Islet precursor cell (in vitro differentiated cells): ENCODE data around the gene TRIM47.

Source experiments
- DNase-seq: peaks from one replicate; pipeline ENCODE4 v3.0.0-alpha.2; 2018

Gene TRIM47

DNA sequence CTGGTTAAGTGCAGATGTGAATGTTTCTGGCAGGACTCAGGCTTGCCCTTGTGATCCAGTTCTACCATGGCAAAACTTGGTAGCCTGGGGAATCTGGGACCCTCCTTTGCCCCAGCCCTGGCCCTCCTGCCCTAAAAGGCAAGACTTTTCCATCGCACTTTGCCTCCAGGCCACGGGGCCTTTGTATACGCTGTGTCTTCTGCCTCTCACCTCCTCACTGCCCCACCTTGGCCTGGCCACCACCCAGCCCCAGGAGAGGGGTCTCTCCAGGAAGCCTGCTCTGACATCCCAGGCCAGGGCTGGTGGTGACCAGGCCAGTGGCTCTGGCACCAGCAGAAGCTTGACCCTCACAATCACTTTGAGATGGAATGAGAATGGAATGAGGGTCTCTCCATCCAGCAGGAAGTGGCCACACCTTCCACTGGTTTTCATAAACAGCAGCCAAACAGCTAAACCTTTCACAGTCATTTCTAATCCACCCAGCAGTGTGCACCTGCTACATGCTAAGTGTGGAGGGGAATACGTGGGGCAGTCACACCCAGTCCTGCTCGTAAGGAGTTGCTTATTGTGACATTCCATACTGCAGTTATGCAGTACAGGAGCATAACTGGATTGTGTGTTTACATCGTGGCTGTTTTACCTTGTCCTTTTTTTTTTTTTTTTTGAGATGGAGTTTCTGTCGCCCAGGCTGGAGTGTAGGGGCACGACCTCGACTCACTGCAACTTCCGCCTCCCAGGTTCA lies 27.9 kb upstream of the TRIM47 start:
- no peak for DNase-seq

DNA sequence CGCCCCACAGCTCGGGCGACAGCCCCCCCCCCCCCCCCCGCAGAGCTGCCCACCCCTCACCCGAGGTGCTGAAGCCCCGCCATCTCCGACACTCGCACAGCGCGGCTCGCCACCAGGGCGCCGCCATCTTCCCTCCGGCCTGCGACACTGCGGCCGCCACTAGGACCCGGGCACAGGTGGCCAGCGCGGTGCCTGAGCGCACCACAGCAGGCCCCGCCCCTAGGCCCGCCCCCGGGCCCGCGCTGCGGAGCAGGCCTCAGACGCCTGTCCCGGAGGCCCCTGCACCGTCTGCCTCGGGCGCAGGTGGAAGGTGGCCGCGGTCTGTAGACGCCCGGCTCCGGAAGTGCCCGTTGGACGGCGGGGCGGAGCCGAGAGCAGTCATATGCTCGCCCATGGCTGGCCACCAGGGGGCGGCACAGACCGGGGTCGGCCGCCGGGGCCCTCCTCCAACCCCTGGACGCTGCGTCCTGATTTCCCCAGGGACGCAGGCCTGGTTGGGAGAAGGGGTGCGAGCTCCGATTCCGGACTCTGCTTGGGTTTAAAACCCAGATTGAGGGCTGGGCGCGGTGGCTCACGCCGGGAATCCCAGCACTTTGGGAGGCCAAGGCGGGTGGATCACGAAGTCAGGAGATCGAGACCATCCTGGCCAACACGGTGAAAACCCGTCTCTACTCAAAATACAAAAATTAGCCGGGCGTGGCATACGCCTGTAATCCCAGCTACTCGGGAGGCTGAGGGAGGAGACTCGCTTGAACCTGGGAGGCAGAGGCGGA lies 26.6 kb upstream of the TRIM47 start, which contains the start of gene MRPL38:
Gene MRPL38 (minus strand): TSS at position 136 of the 773 bp plus-strand sequence. CDS start 9 bp downstream, at position 127.
- DNase-seq = peak; percentile 99

DNA sequence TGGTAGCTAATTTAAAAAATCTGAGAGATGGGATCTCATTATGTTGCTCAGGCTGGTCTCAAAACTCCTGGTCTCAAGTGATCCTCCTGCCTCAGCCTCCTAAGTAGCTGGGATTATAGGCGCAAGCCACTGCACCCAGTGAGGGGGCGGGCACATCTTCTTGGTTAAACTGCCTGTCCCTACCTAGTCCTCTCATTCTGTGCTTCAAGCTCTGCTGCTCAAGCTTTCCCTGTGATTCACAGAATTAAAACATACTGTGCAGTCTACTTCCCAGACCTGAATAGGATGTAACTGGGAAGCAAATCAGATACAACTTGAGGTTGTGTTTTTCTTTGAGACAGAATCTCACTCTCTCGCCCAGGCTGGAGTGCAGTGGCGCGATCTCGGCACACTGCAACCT lies 24.0 kb upstream of the TRIM47 start:
- no peak for DNase-seq

DNA sequence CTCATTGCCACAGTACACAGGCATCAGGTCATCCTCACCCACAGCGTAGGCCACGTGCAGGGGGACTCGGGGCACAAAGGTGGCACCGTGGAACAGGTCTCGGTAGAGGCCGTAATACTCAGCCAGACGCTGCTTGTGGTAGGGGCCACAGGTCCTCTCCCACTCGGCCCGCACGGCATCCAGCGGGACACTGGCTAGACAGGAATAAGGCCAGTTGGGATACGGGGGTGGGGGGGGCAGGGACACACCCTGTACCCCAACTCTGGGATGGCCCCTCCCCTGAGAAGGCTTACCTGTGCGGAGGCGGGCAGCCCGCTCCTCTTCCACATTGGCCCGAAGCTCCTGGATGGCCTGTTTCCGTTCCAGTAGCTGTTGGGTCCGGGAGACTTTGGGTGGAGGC lies 23.3 kb upstream of the TRIM47 start:
- no peak for DNase-seq

DNA sequence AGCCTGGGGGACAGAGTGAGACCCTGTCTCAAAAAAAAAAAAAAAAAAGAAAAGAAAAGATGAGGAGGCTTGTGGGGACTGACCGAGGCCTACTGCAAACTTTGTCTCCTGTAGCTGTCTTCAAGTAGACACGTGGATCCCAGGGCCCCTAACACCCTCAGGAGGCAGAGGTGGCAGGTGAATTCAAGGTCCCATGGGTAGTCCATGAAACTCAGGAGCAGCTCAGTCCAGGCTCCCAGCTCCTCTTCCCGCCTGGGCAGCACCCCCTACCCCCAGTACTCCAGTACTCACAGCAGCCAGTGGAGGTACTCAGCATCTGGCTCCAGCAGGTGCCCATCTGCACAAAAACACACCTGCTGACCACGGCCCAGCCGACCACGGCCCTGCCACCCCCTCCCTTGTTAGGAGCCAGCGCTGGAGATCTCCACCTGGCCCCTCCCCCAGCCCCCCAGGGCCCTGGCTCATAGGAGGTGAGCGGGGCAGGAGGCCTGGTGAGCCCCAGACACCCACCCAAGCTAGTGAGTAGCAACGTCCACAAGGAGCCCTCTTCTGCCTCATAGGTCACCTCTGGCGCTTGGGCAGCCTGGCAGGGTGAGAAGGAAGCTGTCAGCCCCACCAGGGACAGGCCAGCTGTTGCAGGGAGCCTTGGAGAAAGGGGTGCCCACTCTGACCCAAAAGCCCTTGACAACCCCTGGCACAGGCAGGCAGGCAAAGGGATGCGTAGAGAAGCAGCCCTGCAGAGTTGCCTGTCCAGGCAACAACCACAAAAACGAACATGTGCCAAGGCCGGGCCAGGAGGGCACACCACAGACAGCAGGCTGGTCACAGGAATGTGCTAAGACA lies 22.5 kb upstream of the TRIM47 start:
- peak; percentile 51 for DNase-seq

DNA sequence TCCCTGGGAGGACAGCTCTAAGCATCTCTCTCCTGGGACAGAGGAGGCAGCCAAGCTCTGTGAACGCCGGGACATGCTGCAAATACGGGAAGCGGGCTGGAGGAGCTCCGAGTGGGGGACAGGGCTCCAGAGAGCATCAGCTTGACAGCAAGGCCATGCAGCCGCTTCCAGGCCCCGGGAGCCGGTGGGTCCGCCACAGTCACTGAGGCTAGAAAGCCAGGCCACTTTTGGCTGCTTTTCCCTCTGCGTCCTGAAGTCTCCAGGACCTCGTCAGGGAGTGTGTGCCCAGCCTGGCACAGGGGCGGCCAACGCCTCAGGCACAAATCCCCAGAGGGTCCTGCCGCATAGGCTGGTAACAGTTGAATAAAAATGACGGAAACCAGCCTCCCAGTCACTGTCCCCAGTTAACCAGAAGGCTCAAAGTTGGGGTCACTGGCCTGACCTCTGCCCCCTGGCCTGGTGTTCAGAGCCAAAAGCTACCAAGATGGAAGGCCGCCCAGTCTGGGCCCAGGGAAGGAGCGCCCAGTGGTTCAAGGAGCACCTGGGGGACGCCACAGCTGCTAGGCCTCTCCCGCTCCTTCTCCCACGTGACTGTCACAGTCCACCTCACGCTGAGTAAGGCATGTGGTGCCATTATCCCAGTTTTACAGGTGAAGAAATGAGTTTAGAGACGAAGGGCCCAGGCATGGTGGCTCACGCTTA lies 21.5 kb upstream of the TRIM47 start:
- peak; percentile 53 for DNase-seq

DNA sequence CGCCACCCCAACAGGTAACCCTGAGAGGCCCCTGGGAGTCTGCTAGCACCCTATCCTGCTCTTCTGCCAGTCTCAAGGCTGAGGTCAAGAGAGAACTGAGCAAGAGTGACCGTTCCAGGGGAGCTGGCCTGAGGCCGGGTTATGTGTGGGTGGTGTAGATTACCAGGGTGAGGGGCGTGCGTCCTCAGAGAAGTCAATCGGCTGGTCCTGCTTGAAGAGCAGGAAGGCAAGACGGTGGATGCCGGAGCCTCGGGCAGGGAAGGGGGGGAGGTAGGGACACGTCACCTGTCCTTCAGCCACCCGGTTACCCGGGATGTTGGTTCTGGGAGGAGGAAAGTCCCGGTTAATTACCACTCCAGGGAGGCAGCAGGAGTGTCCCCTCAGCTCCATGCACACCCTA lies 21.0 kb upstream of the TRIM47 start:
- no peak for DNase-seq

DNA sequence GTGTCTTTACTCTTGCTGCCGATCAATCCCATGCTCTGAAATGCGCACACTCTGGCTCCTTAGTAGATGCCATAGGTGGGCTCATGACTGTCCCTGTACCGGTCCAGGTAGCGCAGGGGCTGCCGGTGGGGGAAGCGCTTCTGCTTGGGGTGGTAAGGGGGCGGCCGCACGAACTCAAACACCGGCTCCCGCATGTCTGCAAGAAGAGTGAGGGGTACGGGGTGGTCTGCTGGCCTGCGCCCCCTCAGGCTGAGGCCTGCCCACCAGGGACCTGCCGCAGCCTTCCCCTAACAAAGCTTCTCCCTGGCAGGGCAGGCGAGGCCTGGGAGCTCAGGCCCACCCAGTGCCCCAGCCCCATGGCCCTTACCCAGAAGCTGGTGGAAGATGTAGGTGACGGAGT lies 20.4 kb upstream of the TRIM47 start:
- no peak for DNase-seq

DNA sequence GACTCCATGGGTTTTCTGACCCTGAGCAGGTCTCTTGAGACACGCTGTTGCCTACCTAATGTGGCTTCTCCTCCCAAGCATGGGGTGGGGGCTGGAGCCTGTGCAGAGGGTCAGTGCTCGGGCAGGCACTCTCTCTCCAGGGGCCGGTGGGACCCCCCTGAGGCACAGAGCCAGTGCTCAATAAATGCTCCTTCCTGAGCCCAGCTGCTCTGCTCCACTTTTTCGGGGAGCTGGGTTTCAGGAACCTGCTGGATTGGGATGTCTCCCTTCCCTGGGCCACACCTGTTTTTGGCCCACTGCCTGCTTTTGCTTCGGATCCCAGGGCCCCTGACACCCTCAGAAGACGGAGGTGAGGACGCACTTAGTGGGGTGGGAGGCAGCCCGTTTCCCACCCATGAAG lies 19.7 kb upstream of the TRIM47 start:
- no peak for DNase-seq

DNA sequence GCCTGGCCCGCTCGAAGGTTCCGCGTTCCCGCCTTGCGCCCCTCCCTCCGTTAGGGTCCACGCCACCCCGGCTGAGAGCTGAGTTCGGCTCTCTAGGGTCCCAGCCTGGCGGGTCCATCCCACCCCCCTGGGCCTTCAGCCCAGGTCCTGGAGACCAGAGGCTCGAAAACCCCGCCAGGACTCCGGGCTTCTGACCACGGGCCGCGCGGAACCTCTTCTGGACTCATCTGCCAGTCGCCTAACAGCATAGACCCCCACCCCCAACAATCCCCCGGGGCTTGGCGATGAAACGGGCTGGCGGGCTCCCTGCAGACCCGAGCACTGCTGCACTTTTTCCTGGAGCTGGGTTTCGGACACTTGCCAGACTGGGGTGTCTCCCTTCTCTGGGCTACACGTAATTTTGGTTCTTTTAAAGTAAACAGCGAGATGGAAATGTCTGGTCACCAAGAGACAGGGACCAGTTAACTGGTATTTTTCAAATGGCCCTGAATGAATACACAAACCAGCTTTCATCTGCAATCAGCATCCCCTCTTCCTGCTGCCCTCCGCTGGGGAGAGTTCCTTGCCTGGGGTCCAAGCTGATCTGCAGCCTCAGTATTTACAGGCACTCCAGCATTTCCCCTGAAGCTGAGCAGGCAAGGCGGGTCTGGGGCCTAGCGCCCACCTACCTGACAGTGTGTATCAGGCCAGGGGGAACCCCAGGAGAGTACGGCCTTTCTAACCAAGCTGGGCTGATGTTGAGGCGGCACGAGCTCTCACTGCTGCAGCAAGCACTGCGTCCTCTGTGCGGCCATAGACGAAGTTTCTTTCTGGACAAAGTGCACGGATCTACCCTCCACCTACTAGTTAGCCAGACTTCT lies 19.0 kb upstream of the TRIM47 start:
- DNase-seq = no peak

DNA sequence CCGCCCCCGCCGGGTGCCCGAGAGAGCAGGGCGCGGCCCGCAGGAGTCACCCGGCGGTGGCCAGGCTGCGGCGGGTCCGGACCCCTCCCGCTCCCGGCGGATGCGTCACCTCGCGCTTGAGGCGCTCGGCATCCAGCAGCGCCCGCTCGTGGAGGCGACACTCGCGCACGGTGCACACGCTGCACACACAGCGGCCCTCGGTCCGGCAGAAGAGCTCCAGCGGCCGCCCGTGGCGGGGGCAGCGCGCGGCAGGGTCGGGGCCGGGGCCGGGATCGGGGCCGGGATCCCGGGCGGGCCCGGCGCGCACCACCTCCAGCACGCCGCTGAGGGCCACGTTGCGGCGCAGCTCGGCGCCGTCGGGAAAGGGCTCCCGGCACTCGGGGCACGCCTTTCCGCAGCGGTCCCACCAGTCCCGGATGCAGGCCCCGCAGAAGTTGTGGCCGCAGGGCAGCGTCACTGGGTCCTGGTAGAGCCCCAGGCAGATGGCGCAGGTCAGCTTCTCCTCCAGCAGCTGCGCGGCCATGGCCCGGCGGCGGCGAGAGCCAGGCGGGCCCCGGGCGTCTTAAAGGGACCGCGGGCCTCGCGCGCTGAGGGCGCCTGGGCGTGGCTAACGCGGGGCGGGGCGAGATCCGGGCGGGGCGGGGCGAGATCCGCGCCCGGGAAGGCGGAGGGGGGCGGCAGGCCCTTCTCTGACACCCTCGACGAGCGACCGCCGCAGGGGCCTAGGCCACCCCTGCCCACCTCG lies 18.2 kb upstream of the TRIM47 start, which contains the start of gene TRIM65:
Gene TRIM65 (minus strand): TSS at position 537 of the 745 bp plus-strand sequence. CDS start 14 bp downstream, at position 523.
- DNase-seq = peak; percentile 93

DNA sequence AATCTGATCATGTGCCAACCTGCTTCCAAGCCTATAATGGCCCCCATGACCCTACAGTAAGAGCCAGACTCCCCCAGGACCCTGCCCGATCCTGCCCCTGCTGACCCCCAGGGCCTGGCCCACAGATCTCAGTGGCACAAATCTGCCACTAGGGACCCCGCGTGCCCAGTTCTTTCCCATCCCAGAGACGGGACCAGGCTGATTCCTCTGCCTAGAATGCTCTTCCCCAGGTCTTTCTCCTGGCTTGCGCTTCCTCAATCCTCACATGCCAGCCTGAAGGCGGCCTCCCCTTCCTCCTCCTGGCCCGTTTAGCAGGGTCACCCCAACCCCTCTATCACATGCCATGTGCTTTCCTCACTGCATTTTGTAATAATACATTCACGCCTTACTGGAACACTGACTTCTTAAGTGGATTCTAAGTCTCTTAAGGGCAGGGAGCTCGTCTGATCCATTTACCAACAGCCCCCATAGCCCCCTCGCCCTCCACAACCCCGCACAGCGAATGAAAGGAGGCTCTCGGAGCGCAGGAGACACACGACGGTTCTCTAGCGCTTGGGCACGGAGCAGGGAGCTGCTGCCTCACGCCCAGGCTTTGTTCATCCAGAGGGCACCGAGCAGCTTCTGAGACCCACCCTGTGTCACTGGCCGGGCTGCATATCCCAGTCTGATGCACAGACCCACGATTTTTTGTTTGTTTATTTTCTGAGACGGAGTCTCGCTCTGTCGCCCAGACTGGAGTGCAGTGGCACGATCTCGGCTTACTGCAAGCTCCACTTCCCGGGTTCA lies 17.2 kb upstream of the TRIM47 start:
- peak; percentile 84 for DNase-seq

DNA sequence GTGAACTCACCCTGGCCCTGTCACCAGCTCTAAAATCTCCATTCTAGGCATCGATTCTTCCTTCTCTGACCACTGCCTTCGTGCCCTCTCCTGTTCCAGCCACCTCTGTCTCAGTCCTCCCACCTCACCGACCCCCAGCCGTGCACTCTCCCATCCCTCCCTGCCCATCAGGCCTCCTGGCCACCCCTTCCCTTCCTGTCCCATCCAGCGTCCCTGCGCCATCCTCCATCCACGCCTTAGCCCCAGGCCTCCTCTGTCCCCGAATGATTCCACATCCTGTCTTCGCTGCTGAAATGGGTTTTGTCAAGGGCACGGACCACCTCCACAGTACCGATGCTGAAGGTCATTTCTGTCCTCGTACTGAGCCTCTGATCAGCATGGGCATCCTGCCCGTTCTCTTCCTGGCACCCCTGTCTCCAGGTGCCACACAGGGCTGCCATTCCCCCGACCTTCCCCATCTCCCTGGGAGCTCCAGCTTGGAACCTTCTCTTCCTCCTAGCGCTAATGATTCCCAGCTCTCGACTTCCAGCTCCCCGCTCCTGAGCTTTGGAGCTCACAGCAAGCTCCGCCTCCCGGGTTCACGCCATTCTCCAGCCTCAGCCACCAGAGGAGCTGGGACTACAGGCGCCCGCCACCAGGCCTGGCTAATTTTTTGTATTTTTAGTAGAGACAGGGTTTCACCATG lies 15.8 kb upstream of the TRIM47 start:
- peak; percentile 59 for DNase-seq

DNA sequence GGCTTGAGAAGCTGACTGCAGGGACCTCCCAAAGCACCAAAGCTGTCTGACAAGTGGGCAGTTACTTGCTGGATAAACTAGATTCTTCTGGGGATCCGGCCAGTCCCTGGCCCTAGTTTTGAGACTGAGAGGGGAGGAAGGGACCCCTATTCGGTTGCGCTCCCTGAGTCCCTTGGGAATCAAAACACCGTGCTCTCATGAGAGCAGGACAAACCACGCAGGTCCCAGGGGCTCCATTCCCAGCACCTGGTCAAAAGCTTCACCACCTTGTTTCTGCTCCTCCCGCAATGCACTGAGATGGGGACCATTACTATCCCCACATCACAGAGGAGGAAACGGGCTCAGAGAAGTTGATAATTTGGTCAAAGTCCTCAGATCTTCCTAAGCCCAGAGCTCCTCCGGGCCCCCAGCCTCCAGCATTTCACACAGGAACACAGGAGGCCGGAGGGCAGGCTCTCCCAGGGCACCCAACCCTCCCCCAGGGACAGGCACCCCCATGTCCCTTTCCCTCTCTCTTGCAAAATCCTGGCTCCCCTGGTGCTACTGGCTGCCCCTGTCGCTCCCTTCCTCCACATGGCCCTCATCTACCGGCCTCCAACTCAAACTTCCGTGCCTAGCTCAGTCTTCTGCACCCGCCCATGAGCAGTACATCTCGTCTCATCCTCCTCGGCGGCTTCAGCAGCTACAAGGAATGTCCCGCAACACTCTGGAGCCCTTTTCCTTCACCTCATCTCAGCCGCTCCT lies 15.1 kb upstream of the TRIM47 start:
- no peak for DNase-seq

DNA sequence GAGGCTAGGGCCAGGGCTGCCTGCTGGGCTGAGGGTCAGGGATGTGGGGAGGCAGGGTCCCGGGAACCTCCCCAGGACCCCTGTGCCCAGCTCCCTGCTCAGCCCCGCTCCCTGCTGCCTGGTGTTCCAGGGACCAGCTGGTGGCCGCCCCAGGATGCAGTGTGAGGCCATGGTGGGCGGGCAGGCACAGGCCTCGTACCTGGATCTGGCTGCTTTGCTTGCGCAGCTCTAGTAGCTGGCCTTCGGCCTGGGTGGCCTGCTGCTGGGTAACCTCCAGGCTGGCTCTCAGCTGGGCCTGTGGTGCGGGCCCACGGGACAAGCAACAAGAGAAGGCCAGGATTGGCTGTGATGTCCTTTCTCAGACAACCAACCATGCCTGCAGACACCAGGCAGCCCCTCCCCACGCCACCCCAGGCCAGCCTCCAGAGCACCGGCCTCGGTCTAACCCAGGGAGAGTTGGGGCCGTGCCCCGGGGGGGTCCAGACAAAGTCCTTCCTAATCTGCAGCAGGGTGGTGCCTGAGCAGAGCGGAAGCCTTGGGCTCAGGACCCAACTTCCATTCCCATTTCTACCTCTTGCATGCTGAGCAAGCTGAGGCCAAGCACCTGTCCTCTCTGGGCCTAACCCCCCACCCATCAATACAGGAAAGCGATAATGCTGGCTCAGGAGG lies 14.3 kb upstream of the TRIM47 start:
- DNase-seq = no peak

DNA sequence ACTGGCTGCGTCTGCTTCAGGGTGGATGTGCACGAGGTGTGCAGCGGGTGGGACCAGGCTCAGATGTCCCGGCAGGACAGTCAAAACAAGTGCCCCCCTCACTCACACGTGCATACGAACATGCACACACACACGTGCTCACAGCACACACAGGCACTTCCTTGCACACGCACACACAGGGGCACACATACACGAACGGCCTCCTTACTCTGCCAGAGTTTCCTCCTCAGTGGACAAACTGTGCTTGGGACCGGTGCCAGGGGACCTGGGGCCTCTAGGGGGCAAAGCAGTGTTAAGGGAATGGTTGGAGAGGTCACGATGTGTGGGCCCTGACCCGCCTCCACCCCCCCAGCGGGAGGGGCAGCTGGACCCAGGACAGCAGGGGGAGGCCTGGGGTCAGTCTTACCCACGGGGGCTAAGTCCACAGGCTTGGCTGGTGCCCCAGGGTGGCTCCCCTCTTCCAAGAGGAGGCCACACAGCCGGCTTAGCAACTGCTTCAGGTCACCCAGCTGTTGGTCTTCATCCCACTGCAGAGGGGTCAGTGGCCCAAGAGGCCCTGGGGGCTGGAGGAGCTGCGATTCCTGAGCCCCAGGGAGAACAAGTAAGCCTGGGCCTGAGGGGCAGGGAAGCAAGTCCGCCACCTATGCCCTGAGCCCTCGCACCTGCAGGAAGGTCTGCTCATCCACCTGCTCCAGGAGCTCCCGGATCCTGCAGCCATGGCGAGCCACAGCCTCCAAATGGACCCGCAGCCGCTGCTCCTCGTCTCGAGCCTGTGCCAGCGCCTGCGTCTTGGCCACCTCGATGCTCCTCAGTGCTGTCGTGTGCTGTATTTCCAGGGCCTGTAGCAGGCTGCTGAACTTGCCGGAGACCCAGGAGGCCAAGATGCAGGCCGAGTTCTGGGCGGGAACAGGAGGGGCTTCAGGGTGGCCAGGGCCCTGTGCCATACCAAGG lies 13.5 kb upstream of the TRIM47 start:
- no peak for DNase-seq
